Stimulated activated CD8-positive, alpha-beta memory T cell treated with anti-CD3 and anti-CD28 coated beads, Interleukin-4, amount 100 ng/mL, for 24 hours (primary cell): ENCODE data around the gene EIF3C.
"Not testable (repeated sequence)": the region's sequence is repeated elsewhere in the genome, so short reads cannot be mapped to it uniquely, and the experiment has no call there.

ENCODE experiments used
- DNase-seq: peaks from one replicate; pipeline ENCODE4 v3.0.0-alpha.2; 2020; ENCODE audit warnings: low read depth

The EIF3C gene

GRCh38 chr16:28749997-28750465 is 38.8 kb downstream of the EIF3C start:
- DNase-seq = not testable (repeated sequence)

DNA sequence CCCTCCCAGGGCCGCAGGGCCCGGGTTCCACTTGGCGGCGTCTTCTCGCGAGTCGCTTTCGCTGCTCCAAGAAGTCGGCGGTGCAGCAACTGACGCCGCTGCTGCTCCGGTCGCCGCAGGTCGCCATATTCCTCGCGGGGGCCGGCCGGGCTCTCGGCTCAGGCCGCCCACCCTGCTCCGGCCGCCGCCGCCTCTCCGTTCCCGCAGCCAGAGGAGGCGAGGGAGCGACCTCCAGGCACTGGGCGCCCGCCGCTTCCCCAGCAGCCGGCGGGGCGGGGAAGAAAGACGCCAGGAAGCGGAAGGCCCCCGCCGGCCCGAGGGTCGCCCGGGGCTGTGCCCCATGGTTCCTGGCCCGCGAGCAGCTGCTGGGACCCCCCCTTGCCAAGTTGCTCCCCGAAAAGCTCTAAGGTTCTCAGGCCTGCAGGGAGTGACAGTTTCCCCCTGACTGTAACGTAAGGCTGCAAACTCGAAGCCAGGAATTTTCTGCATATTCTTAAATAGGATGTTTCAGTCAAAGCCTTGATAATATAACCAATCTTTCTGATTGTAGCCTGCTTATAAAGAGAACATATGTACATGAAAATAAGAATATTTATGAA is 39.3 kb downstream of the EIF3C start:
- not testable (repeated sequence) for DNase-seq

GRCh38 chr16:28751487-28751886 is 40.2 kb downstream of the EIF3C start, which contains the start of gene NPIPB9:
TSS of gene NPIPB9 (plus strand) at chr16:28751787.
- not testable (repeated sequence) for DNase-seq

- not testable (repeated sequence) for DNase-seq
Measured at GRCh38 chr16:28781697-28782096, 70.4 kb downstream of the EIF3C start.

GRCh38 chr16:28782357-28782756 is 71.1 kb downstream of the EIF3C start:
- DNase-seq = not testable (repeated sequence)
